ENCODE measurements around the gene KLRK1.
"Not testable (repeated sequence)": the region's sequence is repeated elsewhere in the genome, so short reads cannot be mapped to it uniquely, and the experiment has no call there.

Gene KLRK1

DNA sequence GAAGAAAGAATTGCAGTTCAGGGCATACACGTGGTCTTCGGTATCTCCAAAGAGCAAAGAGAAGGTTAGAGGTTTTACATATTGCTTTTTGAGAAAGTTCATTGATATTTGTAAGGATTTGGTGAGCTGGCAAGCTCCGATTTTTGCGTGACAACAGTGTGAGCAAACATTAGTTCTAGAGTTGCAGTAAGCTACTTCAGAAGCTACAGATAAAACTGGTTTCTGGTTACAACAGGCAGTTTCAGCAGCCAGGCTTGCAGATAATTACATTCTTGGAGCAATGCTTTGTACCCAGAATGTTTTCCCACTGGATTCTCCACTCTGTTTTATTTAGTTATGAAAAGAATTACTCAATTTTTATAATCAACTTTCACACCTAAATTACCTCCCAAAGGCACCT is 28.2 kb downstream of the KLRK1 start:
- no peak for DNase-seq

DNA sequence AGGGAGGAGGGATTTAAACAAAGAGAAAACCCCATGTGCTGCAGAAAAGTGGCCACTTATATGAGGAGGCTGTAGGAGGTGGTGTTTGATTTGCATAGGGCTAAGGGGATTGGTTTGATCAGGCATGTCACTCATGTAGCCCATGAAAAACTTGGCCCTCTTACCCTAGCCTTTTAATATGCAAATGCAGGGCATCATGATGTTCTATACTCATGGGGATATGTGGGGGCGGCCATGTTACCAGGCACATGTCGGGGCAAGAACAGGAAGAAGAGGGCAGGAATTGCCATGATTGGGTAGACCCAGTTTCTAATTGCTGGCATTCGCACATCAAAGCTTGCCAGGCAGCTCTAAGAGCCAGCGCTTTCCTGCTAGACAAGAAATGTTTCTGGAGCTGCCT is 28.8 kb downstream of the KLRK1 start:
- DNase-seq = no peak

DNA sequence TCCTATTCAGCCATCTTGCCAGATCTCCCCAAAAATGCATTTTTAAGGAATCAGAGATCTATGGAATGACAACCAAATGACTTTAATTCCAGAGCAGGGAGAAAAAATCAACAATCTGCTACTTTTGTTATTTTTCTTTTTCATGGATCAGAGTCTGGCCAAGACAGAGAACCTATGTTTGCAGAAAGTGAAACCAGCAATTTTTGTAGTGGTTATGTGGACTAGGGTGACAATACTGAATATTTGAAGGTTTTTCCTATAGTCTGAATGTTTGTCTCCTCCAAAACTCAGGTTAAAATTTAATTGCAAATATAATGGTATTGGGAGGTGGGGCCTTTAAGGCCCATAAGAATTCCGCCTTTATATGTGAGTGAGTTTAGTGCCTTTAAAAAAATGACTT is 30.9 kb downstream of the KLRK1 start:
- no peak for DNase-seq

GRCh38 chr12:10358131-10358530 is 31.7 kb downstream of the KLRK1 start:
- no peak for DNase-seq

GRCh38 chr12:10354502-10354901 is 35.3 kb downstream of the KLRK1 start:
- no peak for DNase-seq

- DNase-seq = no peak
These were observed 35.8 kb downstream of the KLRK1 start for GRCh38 chr12:10354071-10354470.

DNA sequence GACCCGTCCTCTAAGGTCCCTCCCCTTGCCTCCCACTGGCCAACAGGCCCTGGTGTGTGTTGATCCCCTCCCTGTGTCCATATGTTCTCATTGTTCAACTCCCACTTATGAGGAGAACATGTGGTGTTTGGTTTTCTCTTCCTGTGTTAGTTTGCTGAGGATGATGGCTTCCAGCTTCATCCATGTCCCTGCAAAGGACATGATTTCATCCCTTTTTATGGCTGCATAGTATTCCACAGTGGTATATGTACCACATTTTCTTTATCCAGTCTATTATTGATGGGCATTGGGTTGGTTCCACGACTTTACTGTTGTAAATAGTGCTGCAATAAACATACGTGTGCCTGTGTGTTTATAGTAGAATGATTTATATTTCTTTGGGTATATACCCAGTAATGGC is 38.4 kb downstream of the KLRK1 start:
- DNase-seq = not testable (repeated sequence)

- DNase-seq = no peak
These were observed 47.8 kb downstream of the KLRK1 start for GRCh38 chr12:10341892-10342509.

DNA sequence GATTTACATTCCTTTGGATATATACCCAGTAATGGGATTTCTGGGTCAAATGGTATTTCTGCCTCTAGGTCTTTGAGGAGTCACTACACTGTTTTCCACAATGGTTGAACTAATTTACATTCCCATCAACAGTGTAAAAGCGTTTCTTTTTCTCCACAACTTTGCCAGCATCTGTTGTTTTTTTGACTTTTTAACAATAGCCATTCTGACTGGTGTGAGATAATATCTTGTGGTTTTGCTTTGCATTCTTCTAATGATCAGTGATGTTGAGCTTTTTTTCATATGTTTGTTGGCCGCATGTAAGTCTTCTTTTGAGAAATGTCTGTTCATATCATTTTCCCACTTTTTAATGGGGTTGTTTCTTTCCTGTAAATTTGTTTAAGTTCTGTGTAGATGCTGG is 48.9 kb downstream of the KLRK1 start:
- DNase-seq = not testable (repeated sequence)

DNA sequence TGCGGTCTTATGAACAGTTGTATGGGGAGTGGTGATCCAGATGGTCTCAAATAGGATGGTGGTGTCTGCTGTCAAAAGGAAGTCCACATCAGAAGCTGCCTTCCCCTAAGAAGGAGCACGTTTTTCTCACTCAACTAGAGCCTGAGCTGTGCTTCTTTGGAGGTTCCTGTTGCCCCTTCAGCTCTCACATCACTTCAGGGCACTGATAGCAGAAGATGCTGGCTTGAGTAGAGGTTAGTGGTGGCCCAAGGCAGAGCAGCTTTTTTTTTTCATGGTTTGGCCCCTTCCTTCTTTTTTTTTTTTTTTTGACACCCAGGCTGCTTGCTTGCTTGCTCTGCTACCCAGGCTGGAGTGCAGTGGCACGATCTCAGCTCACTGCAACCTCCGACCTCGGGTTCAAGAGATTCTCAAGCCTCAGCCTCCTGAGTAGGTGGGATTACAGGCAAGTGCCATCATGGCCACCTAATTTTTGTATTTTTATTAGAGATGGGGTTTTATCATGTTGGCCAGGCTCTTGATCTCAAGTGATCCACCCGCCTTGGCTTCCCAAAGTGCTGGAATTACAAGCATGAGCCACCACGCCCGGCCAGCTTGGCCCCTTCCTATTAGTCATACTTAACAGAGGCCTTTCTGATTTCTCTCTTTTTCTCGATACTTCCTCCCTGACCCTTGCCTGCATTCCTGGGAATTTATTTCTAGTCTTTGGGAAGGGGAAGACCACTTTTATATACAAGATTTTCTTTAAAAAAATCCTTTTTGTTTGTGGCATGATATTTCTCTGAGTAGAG is 50.6 kb downstream of the KLRK1 start:
- DNase-seq = no peak

DNA sequence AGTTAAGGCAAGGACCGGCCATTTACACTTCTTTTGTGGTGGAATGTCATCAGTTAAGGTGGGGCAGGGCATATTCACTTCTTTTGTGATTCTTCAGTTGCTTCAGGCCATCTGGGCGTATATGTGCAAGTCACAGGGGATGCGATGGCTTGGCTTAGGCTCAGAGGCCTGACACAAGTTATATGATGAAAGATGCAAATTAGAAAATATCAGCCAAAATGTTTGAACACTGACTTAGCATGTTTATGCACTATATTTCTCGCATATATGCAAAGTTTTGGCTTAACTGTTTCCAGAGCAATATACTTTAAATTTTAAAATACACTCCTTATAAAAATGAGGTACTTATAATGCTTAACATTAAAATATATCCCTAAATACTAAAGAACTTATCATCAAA is 51.4 kb downstream of the KLRK1 start:
- not testable (repeated sequence) for DNase-seq

- DNase-seq = not testable (repeated sequence)
These were observed 53.6 kb downstream of the KLRK1 start for GRCh38 chr12:10336196-10336595.

DNA sequence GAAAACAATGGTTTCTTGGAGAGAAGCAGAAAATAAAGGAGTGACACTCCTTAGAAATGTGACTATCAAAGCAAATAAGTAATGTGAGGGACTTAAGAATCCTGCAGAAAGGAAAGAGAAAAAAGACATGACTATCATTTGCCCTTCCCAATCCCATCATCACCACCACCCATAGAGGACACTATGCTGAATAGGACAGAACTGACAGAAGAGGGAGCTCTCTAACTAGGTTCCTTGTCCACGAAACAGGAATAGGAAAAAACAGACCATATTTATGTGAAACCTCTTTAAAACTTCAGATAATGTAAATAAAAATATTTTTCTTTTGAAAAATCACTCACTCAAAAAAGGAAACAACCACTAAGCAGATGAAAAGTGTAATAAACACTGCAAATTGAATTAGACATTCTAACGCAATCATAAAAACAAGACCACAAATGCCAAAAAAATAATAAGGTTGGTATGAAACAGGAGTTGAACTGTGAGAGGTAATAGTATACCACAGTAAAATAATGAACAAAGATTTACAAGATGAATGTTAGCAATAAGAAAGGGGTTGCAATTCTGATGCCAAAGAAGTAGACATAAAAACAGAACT is 58.1 kb downstream of the KLRK1 start:
- DNase-seq = no peak

DNA sequence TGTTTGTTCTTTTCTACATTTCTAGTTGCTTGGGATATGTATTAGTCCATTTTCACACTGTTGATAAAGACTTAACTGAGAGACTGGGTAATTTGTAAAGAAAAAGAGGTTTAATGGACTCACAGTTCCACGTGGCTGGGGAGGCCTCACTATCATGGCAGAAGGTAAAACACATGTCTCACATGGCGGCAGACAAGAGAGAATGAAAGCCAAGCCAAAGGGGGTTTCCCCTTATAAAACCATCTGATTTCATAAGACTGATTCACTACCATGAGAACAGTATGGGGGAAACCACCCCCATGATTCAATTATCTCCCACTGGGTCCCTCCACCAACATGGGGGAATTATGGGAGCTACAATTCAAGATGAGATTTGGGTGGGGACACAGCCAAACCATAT is 61.1 kb downstream of the KLRK1 start:
- not testable (repeated sequence) for DNase-seq
